ENCODE data around the gene CYP27A1. TPM values are rescaled to one million over a fixed set of nuclear protein-coding genes. Genes with fewer than 3 reads are reported as not detected.

The CYP27A1 gene
- total and polyA plus RNA-seq, 9 donors: 22.0 to 59.5 (median 34.4) TPM

- H3K27ac ChIP-seq: no peak overlapping the region
- intact Hi-C loops (cut with DNase I): no loop called here
- TF ChIP-seq EP300 (IDR thresholded peaks at IDR 0.05) (no peak), POLR2A (IDR thresholded peaks at IDR 0.05) (no peak)
- no peak overlapping the region for H3K4me3 ChIP-seq
- H3K27me3 ChIP-seq: no peaks in the 10 kb centered on the region
- no peaks in the 10 kb centered on the region for H3K9me3 ChIP-seq
- no peaks in the 10 kb centered on the region for H3K36me3 ChIP-seq
- WGBS, 3 donors: 81 to 90% (median 85%) methylated on average over 5 of the region's 5 CpGs
- no peaks in the 10 kb centered on the region for H3K4me1 ChIP-seq (ENCODE audit: insufficient read depth)
- DNase-seq: no peak
Measured at GRCh38 chr2:218815244-218815637, 33.3 kb downstream of the CYP27A1 start.

- Histone ChIP-seq H3K27ac (no peak overlapping the region), H3K9me3 (no peaks in the 10 kb centered on the region), H3K36me3 (no peaks in the 10 kb centered on the region), H3K4me1 (ENCODE audit: insufficient read depth) (no peaks in the 10 kb centered on the region), H3K4me3 (no peak overlapping the region), H3K27me3 (no peaks in the 10 kb centered on the region)
- 93 to 97% (median 94%) methylated on average over 4 of the region's 4 CpGs for WGBS, 3 donors
- no peak for DNase-seq
- intact Hi-C loops (cut with DNase I): no loop called here
- TF ChIP-seq POLR2A (IDR thresholded peaks at IDR 0.05) (no peak), EP300 (IDR thresholded peaks at IDR 0.05) (no peak), CTCF (IDR thresholded peaks at IDR 0.05) (no peak)
Measured at GRCh38 chr2:218815649-218816048, 33.7 kb downstream of the CYP27A1 start.

- WGBS, 3 donors: 88 to 93% (median 90%) methylated on average over 2 of the region's 2 CpGs
- Histone ChIP-seq H3K4me1 (ENCODE audit: insufficient read depth) (no peaks in the 10 kb centered on the region), H3K9me3 (no peaks in the 10 kb centered on the region), H3K27me3 (no peaks in the 10 kb centered on the region), H3K36me3 (no peaks in the 10 kb centered on the region), H3K27ac (no peak overlapping the region), H3K4me3 (no peak overlapping the region)
- TF ChIP-seq CTCF (IDR thresholded peaks at IDR 0.05): no peak
- no peak for TF ChIP-seq EP300 (IDR thresholded peaks at IDR 0.05)
- TF ChIP-seq POLR2A (IDR thresholded peaks at IDR 0.05): no peak
- no peak for DNase-seq
- intact Hi-C loops (cut with DNase I): no loop called here
Measured at GRCh38 chr2:218816561-218817011, 34.6 kb downstream of the CYP27A1 start.

GRCh38 chr2:218819093-218819492 is 37.1 kb downstream of the CYP27A1 start:
- WGBS, 3 donors: 89 to 94% (median 90%) methylated on average over 7 of the region's 7 CpGs
- no peak for TF ChIP-seq CTCF (IDR thresholded peaks at IDR 0.05)
- TF ChIP-seq POLR2A (IDR thresholded peaks at IDR 0.05): no peak
- no peak for TF ChIP-seq EP300 (IDR thresholded peaks at IDR 0.05)
- no peak overlapping the region for H3K4me3 ChIP-seq
- intact Hi-C loops (cut with DNase I): no loop called here
- no peaks in the 10 kb centered on the region for H3K4me1 ChIP-seq (ENCODE audit: insufficient read depth)
- H3K9me3 ChIP-seq: no peaks in the 10 kb centered on the region
- H3K27ac ChIP-seq: no peak overlapping the region
- DNase-seq: no peak
- no peaks in the 10 kb centered on the region for H3K27me3 ChIP-seq
- H3K36me3 ChIP-seq: no peaks in the 10 kb centered on the region

- no peaks in the 10 kb centered on the region for H3K36me3 ChIP-seq
- no peaks in the 10 kb centered on the region for H3K9me3 ChIP-seq
- no peak overlapping the region for H3K4me3 ChIP-seq
- H3K27ac ChIP-seq: no peak overlapping the region
- H3K4me1 ChIP-seq (ENCODE audit: insufficient read depth): no peaks in the 10 kb centered on the region
- WGBS, 3 donors: 94 to 98% (median 95%) methylated on average over 15 of the region's 15 CpGs
- H3K27me3 ChIP-seq: no peaks in the 10 kb centered on the region
- DNase-seq: no peak
- TF ChIP-seq POLR2A (IDR thresholded peaks at IDR 0.05): no peak
- TF ChIP-seq CTCF (IDR thresholded peaks at IDR 0.05): no peak
- no peak for TF ChIP-seq EP300 (IDR thresholded peaks at IDR 0.05)
- intact Hi-C loops (cut with DNase I): loop anchor here in 1 of 4 donors (10.0 kb wide), 1 partner anchor 86 kb away; no protein-coding TSS in a partner anchor
Measured at GRCh38 chr2:218820746-218821369, 38.9 kb downstream of the CYP27A1 start.
